Nephron progenitor cell (in vitro differentiated cells): ENCODE results near the gene MGLL.

ENCODE experiments used
- DNase-seq: peaks from one replicate; pipeline ENCODE4 v3.0.0; 2021
- H3K27ac Mint-ChIP-seq: 2 replicates; pipeline ENCODE4 v1.8.0; 2021; ENCODE audit warnings: mild to moderate bottlenecking, moderate library complexity, mixed read lengths
- H3K27me3 Mint-ChIP-seq: 2 replicates; pipeline ENCODE4 v1.8.0; 2021; ENCODE audit warnings: mild to moderate bottlenecking, low read depth, mixed read lengths; ENCODE audit not compliant: poor library complexity
- H3K36me3 Mint-ChIP-seq: 2 replicates; pipeline ENCODE4 v1.8.0; 2021; ENCODE audit warnings: low read depth, mixed read lengths
- H3K4me1 Mint-ChIP-seq: 2 replicates; pipeline ENCODE4 v1.8.0; 2021; ENCODE audit warnings: mixed read lengths
- H3K4me3 Mint-ChIP-seq: 2 replicates; pipeline ENCODE4 v1.8.0; 2021; ENCODE audit warnings: mild to moderate bottlenecking, moderate library complexity, mixed read lengths
- H3K9me3 Mint-ChIP-seq: 2 replicates; pipeline ENCODE4 v1.8.0; 2021; ENCODE audit warnings: mild to moderate bottlenecking, moderate library complexity, mixed read lengths
- CTCF ChIP-seq: fragments of 200-600 bp; sonication (generic); IDR thresholded peaks from 2 replicates; pipeline ENCODE4 v1.5.0; 2021; ENCODE audit warnings: antibody characterized with exemption

Gene MGLL

GRCh38 chr3:127739347-127740135 is 82.8 kb downstream of the MGLL start:
- Mint-ChIP-seq H3K27ac (no peak overlapping the region), H3K4me1 (peaks cover 20% of the 10 kb centered on the region), H3K4me3 (no peak overlapping the region), H3K36me3 (no peaks in the 10 kb centered on the region), H3K27me3 (peaks cover 8% of the 10 kb centered on the region), H3K9me3 (no peaks in the 10 kb centered on the region)
- no peak for DNase-seq
- no peak for TF ChIP-seq CTCF

- H3K4me1 Mint-ChIP-seq: peaks cover 32% of the 10 kb centered on the region
- H3K27ac Mint-ChIP-seq: no peak overlapping the region
- DNase-seq: no peak
- no peaks in the 10 kb centered on the region for H3K9me3 Mint-ChIP-seq
- no peak for TF ChIP-seq CTCF
- H3K27me3 Mint-ChIP-seq: no peaks in the 10 kb centered on the region
- H3K36me3 Mint-ChIP-seq: no peaks in the 10 kb centered on the region
- H3K4me3 Mint-ChIP-seq: no peak overlapping the region
Measured at GRCh38 chr3:127738192-127738840, 84.0 kb downstream of the MGLL start.

- no peak for TF ChIP-seq CTCF
- Mint-ChIP-seq H3K36me3 (no peaks in the 10 kb centered on the region), H3K9me3 (no peaks in the 10 kb centered on the region), H3K4me1 (peaks cover 44% of the 10 kb centered on the region), H3K4me3 (no peak overlapping the region), H3K27ac (no peak overlapping the region), H3K27me3 (no peaks in the 10 kb centered on the region)
- no peak for DNase-seq
Measured at GRCh38 chr3:127736801-127737539, 85.3 kb downstream of the MGLL start.

GRCh38 chr3:127735767-127736693 is 86.3 kb downstream of the MGLL start:
- no peaks in the 10 kb centered on the region for H3K9me3 Mint-ChIP-seq
- H3K4me1 Mint-ChIP-seq: peaks cover 54% of the 10 kb centered on the region
- H3K27ac Mint-ChIP-seq: no peak overlapping the region
- peak overlapping the region; percentile 9 for H3K4me3 Mint-ChIP-seq
- TF ChIP-seq CTCF: no peak
- DNase-seq: no peak
- no peaks in the 10 kb centered on the region for H3K36me3 Mint-ChIP-seq
- H3K27me3 Mint-ChIP-seq: no peaks in the 10 kb centered on the region

GRCh38 chr3:127734754-127735473 is 87.4 kb downstream of the MGLL start:
- H3K36me3 Mint-ChIP-seq: no peaks in the 10 kb centered on the region
- H3K27me3 Mint-ChIP-seq: no peaks in the 10 kb centered on the region
- H3K27ac Mint-ChIP-seq: peak overlapping the region; percentile 19
- DNase-seq: no peak
- no peak for TF ChIP-seq CTCF
- H3K9me3 Mint-ChIP-seq: no peaks in the 10 kb centered on the region
- H3K4me3 Mint-ChIP-seq: peak overlapping the region; percentile 4
- peaks cover 62% of the 10 kb centered on the region for H3K4me1 Mint-ChIP-seq
